PFSK-1 (cell line): Measurements from ENCODE around the gene GRAMD1A.

Experiments used
- FOXP2 ChIP-seq: optimal IDR thresholded peaks from 2 replicates; pipeline ENCODE3; 2011; ENCODE audit warnings: borderline replicate concordance, control low read depth, inconsistent platforms; ENCODE audit not compliant: insufficient read depth; ENCODE audit errors: extremely low read length, extremely low read depth
- POLR2AphosphoS5 ChIP-seq: IDR thresholded peaks from 2 replicates; pipeline ENCODE4 v1.6.1; 2012; ENCODE audit warnings: low read depth, mild to moderate bottlenecking, control low read depth, low read length, moderate library complexity
- REST ChIP-seq, 2 experiments: IDR thresholded peaks; 2 replicates each; pipeline versions ENCODE4 v1.6.1 to v1.8.0; 2011 to 2012; ENCODE audit warnings: low read depth in 2 of 2, low read length in 2 of 2, control low read depth in 1 of 2, inconsistent platforms in 1 of 2, mild to moderate bottlenecking in 1 of 2, moderate library complexity in 1 of 2; ENCODE audit not compliant: insufficient read depth in 1 of 2
- SIN3A ChIP-seq: IDR thresholded peaks from 2 replicates; pipeline ENCODE4 v1.6.1; 2012; ENCODE audit warnings: mild to moderate bottlenecking, low read length, moderate library complexity, borderline replicate concordance; ENCODE audit not compliant: insufficient read depth
- TAF1 ChIP-seq: IDR thresholded peaks from 2 replicates; pipeline ENCODE4 v1.6.1; 2012; ENCODE audit warnings: low read length, control low read depth, borderline replicate concordance; ENCODE audit not compliant: insufficient read depth

- no peak for TF ChIP-seq TAF1
- no peak for TF ChIP-seq REST (IDR thresholded peaks at IDR 0.05; ENCODE audit: insufficient read depth in 1 of 2, low read depth in 2 of 2, low read length in 2 of 2)
- no peak for TF ChIP-seq SIN3A
- no peak for TF ChIP-seq POLR2AphosphoS5
- TF ChIP-seq FOXP2, result no peak
Measured at GRCh38 chr19:35049456-35049855, 49.3 kb downstream of the GRAMD1A start.
